HCT116 (cell line): ENCODE results near the gene RBM44. TPM values are rescaled to one million over a fixed set of nuclear protein-coding genes. Genes with fewer than 3 reads are reported as not detected.

Source experiments
- ATAC-seq: fragments of 200-7000 bp; cut with Tn5 transposase; 2 replicates; pipeline ENCODE4 v1.9.1; 2020; ENCODE audit warnings: mild to moderate bottlenecking, moderate library complexity
- BruUV-seq: library from RNA; stranded (reverse); fragments of 400-500 nt; replicated peaks from 2 replicates; lab custom pipeline; 2021; lab: Mats Ljungman, UMichigan
- CTCF ChIA-PET: fragments of 300-600 bp; sonication (Branson Sonifier 250); formaldehyde crosslinking; loops from one replicate; lab custom pipeline; 2021; ENCODE audit warnings: antibody characterized with exemption; lab: Charles Lee
- POLR2A ChIA-PET: fragments of 300-600, 350-600 bp; sonication (Branson Sonifier 250); formaldehyde crosslinking; loops from one replicate; lab custom pipeline; 2021; ENCODE audit warnings: antibody characterized with exemption; lab: Charles Lee
- RAD21 ChIA-PET, 2 experiments: fragments of 300-600 bp; sonication (Branson Sonifier 250); formaldehyde crosslinking; loops; one replicate each; lab custom pipeline; 2023; ENCODE audit warnings: low total read pairs in 2 of 2; ENCODE audit not compliant: uncharacterized antibody in 2 of 2, unreplicated experiment in 2 of 2, low non-redundant PET in 1 of 2; lab: Charles Lee
- DNase-seq: peaks from one replicate; pipeline ENCODE4 v3.0.0-alpha.2; 2010; ENCODE audit warnings: low read depth, low spot score
- H2AFZ ChIP-seq: fragments of 200-600 bp; shearing (Covaris generic), sonication (generic); 2 replicates; pipeline ENCODE4 v1.6.1; 2017; ENCODE audit warnings: low read depth, mixed run types, mixed read lengths, antibody characterized with exemption, low read length; ENCODE audit not compliant: poor library complexity, severe bottlenecking
- H3K27ac ChIP-seq: 2 replicates; pipeline ENCODE4 v1.5.1; 2012; ENCODE audit warnings: low read depth, low read length
- H3K27me3 ChIP-seq: fragments of 200-600 bp; sonication (generic); 2 replicates; pipeline ENCODE4 v1.6.1; 2016; ENCODE audit warnings: mixed run types, low read length, mixed read lengths; ENCODE audit not compliant: insufficient read depth
- H3K36me3 ChIP-seq, 2 experiments: fragments of 200-500 bp in 1 of 2; fragments of 200-600 bp in 1 of 2; sonication (Bioruptor generic) in 1 of 2; sonication (generic) in 1 of 2; 2 replicates each; pipeline versions ENCODE4 v1.5.1 to v1.6.1; 2014 to 2016; ENCODE audit warnings: low read length in 2 of 2, inconsistent platforms in 1 of 2, mixed read lengths in 1 of 2, mixed run types in 1 of 2; ENCODE audit not compliant: insufficient read depth in 2 of 2, control insufficient read depth in 1 of 2
- H3K4me1 ChIP-seq, 2 experiments: fragments of 200-600 bp in 1 of 2; sonication (generic) in 1 of 2; 2 replicates each; pipeline versions ENCODE4 v1.5.1 to v1.6.1; 2012 to 2017; ENCODE audit warnings: low read length in 2 of 2, inconsistent platforms in 1 of 2, mild to moderate bottlenecking in 1 of 2, mixed read lengths in 1 of 2, mixed run types in 1 of 2, moderate library complexity in 1 of 2; ENCODE audit not compliant: insufficient read depth in 2 of 2, control insufficient read depth in 1 of 2
- H3K4me2 ChIP-seq: fragments of 200-600 bp; sonication (generic); 2 replicates; pipeline ENCODE4 v1.6.1; 2017; ENCODE audit warnings: mixed run types, low read length, mixed read lengths
- H3K4me3 ChIP-seq, 2 experiments: fragments of 200-600 bp in 1 of 2; sonication (generic) in 1 of 2; replicated peaks in 1 of 2; 2 replicates each; pipeline ENCODE4 v1.5.1; 2011 to 2016; ENCODE audit warnings: low read length in 2 of 2, control low read depth in 1 of 2, low read depth in 1 of 2, mild to moderate bottlenecking in 1 of 2, mixed read lengths in 1 of 2, mixed run types in 1 of 2
- H3K79me2 ChIP-seq: fragments of 200-600 bp; sonication (generic); 2 replicates; pipeline ENCODE4 v1.6.1; 2017; ENCODE audit warnings: mild to moderate bottlenecking, mixed run types, low read length, moderate library complexity, mixed read lengths; ENCODE audit not compliant: insufficient read depth
- H3K9ac ChIP-seq: fragments of 200-600 bp; sonication (generic); 2 replicates; pipeline ENCODE4 v1.6.1; 2016; ENCODE audit warnings: low read length, mixed read lengths
- H3K9me2 ChIP-seq: fragments of 200-600 bp; sonication (generic), shearing (Covaris generic); 2 replicates; pipeline ENCODE4 v1.6.1; 2017; ENCODE audit warnings: mixed run types, mild to moderate bottlenecking, moderate library complexity; ENCODE audit not compliant: insufficient read depth
- H3K9me3 ChIP-seq, 2 experiments: fragments of 200-500 bp in 1 of 2; fragments of 200-600 bp in 1 of 2; sonication (Bioruptor generic) in 1 of 2; sonication (generic) in 1 of 2; 2 replicates each; pipeline ENCODE4 v1.6.1; 2014 to 2017; ENCODE audit warnings: low read length in 2 of 2, mixed read lengths in 2 of 2, inconsistent platforms in 1 of 2, low read depth in 1 of 2, mild to moderate bottlenecking in 1 of 2, mixed run types in 1 of 2, moderate library complexity in 1 of 2; ENCODE audit not compliant: control insufficient read depth in 1 of 2, insufficient read depth in 1 of 2
- H4K20me1 ChIP-seq: fragments of 200-600 bp; sonication (generic), shearing (Covaris generic); 2 replicates; pipeline ENCODE4 v1.6.1; 2017; ENCODE audit warnings: mixed run types, mild to moderate bottlenecking, moderate library complexity; ENCODE audit not compliant: insufficient read depth
- CBX3 ChIP-seq: IDR thresholded peaks from 2 replicates; pipeline ENCODE4 v1.6.1; 2012; ENCODE audit warnings: low read depth
- CTCF ChIP-seq, 3 experiments: fragments of 200-600 bp in 1 of 3; sonication (generic) in 1 of 3; IDR thresholded peaks in 2 of 3; conservative IDR thresholded peaks in 1 of 3; 2 replicates each; pipeline ENCODE4 v1.5.1; 2012 to 2017; ENCODE audit warnings: low read depth in 2 of 3, low read length in 2 of 3, antibody characterized with exemption in 1 of 3, borderline replicate concordance in 1 of 3, control low read depth in 1 of 3, mild to moderate bottlenecking in 1 of 3, mixed read lengths in 1 of 3, mixed run types in 1 of 3, moderate library complexity in 1 of 3; ENCODE audit not compliant: insufficient read depth in 1 of 3
- EGR1 ChIP-seq: IDR thresholded peaks from 2 replicates; pipeline ENCODE4 v1.6.1; 2012; ENCODE audit warnings: low read depth
- EZH2 ChIP-seq: fragments of 200-600 bp; sonication (generic); IDR thresholded peaks from 2 replicates; pipeline ENCODE4 v1.6.1; 2017; ENCODE audit warnings: antibody characterized with exemption, mixed run types
- EZH2phosphoT487 ChIP-seq: fragments of 200-600 bp; IDR thresholded peaks from 2 replicates; pipeline ENCODE4 v1.6.1; 2018; ENCODE audit warnings: antibody characterized with exemption, borderline replicate concordance
- JUND ChIP-seq: IDR thresholded peaks from 2 replicates; pipeline ENCODE4 v1.6.1; 2012
- POLR2A ChIP-seq: IDR thresholded peaks from 2 replicates; pipeline ENCODE4 v1.7.0; 2011; ENCODE audit warnings: borderline replicate concordance; ENCODE audit not compliant: insufficient read depth, insufficient read length; ENCODE audit errors: extremely low read depth
- SIN3A ChIP-seq: IDR thresholded peaks from 2 replicates; pipeline ENCODE4 v1.6.1; 2012; ENCODE audit warnings: low read depth
- SRF ChIP-seq: IDR thresholded peaks from 2 replicates; pipeline ENCODE4 v1.6.1; 2012; ENCODE audit warnings: low read depth
- TCF7L2 ChIP-seq: IDR thresholded peaks from 2 replicates; pipeline ENCODE4 v1.7.0; 2011; ENCODE audit warnings: borderline replicate concordance, inconsistent platforms; ENCODE audit not compliant: insufficient read depth, insufficient read length; ENCODE audit errors: extremely low read depth
- ZBTB33 ChIP-seq: IDR thresholded peaks from 2 replicates; pipeline ENCODE4 v1.6.1; 2011; ENCODE audit warnings: mild to moderate bottlenecking, low read length, moderate library complexity; ENCODE audit not compliant: insufficient replicate concordance; ENCODE audit errors: extremely low read depth
- intact Hi-C: fragments of 100-400 bp; cut with micrococcal nuclease; formaldehyde crosslinking; loops from 2 replicates; pipeline ENCODE4 v1.10.0; 2022
- total RNA-seq: library from RNA; stranded (reverse); gene quantifications from one replicate; pipeline ENCODE4 v1.2.1, GENCODE V29; 2021; ENCODE audit not compliant: unreplicated experiment
- TF ChIP-seq, protein P1 (sequence below): IDR thresholded peaks from 2 replicates; pipeline ENCODE4 v1.6.1; 2012
- TF ChIP-seq, protein P2 (sequence below): IDR thresholded peaks from 2 replicates; pipeline ENCODE4 v1.6.1; 2012

The RBM44 gene
- total RNA-seq, 1 experiment from 2014 or later, result 0.54 TPM

DNA sequence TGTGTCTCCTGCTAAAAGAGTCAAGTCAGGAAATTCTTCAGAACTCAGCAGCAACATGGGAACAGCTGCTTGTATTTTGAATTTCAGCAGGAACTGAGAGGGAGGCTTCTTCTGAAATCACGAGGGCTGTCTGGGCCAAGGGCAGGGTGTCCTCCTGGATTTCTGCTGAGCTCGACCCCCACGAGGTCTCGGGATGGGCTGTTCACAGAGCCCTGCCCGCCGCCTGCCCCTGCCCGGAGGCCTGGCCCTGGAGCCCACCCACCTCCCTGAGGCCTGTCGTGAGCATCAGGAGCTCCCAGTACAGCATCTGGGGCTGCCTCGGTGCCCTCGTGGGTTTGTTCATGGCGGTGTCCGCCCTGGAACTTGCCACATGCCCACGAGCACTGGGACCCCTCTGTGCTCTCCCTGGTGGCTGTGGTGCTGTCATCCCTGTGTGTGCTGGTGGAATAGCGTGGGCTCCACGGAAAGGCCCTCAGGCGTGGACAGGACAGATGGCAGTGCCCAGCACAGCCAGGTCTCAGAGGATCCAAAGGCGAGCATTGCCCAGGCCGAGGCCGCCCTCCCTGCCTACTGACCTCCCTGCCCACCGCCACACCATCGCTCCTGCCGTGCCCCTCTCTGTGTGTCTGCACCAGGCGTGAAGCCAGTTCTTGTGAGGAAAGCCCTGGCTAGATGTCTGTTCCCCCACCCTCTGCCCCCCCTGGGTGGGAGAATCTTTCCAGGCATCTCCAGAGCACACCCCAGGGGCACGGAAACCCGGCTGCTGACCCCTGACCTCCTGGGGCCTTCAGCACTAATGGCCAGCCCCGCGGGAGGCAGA, 86.7 kb downstream of the RBM44 start:
- H3K9me3 ChIP-seq, result no peaks in the 10 kb centered on the region
- CTCF ChIA-PET, result no interaction called here
- no peaks in the 10 kb centered on the region for H3K9me2 ChIP-seq
- ATAC-seq (no peak), DNase-seq (no peak)
- H3K9ac ChIP-seq, result no peak overlapping the region
- no peaks in the 10 kb centered on the region for H3K27me3 ChIP-seq
- H3K36me3 ChIP-seq, result peaks cover 0 to 10% of the 10 kb centered on the region in 2 experiments; a peak in 1 of 4 replicates
- BruUV-seq, result no TSS peak
- no peak overlapping the region for H3K4me2 ChIP-seq
- POLR2A ChIA-PET, result no interaction called here
- no peak overlapping the region; the same call in 1 of the 2 replicates for H3K27ac ChIP-seq
- 0 out of 4 replicates have a peak, but pooled peaks cover 0 to 5% of the 10 kb centered on the region in 2 experiments for H3K4me1 ChIP-seq
- no peak overlapping the region for H2AFZ ChIP-seq
- no peaks in the 10 kb centered on the region for H3K79me2 ChIP-seq
- H4K20me1 ChIP-seq, result no peaks in the 10 kb centered on the region
- no peak for TF ChIP-seq SRF
- TF ChIP-seq EZH2phosphoT487, result no peak
- TF ChIP-seq, protein P1, sequence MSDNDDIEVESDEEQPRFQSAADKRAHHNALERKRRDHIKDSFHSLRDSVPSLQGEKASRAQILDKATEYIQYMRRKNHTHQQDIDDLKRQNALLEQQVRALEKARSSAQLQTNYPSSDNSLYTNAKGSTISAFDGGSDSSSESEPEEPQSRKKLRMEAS, result no peak
- TF ChIP-seq ZBTB33, result no peak
- no peak for TF ChIP-seq CTCF (IDR thresholded peaks at IDR 0.05 in 2 of 3, conservative IDR thresholded peaks at IDR 0.05 in 1 of 3; ENCODE audit: borderline replicate concordance in 1 of 3, insufficient read depth in 1 of 3, low read depth in 2 of 3, low read length in 2 of 3)
- TF ChIP-seq CBX3, result no peak
- no peak for TF ChIP-seq TCF7L2
- TF ChIP-seq, protein P2, sequence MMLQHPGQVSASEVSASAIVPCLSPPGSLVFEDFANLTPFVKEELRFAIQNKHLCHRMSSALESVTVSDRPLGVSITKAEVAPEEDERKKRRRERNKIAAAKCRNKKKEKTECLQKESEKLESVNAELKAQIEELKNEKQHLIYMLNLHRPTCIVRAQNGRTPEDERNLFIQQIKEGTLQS, result no peak
- no peak for TF ChIP-seq JUND
- TF ChIP-seq EGR1, result no peak
- TF ChIP-seq POLR2A, result no peak
- no peak for TF ChIP-seq SIN3A
- no peak for TF ChIP-seq EZH2
- H3K4me3 ChIP-seq, result no peak overlapping the region
- intact Hi-C loops, result no loop called here
- RAD21 ChIA-PET, result no interaction called here
